LNCaP clone FGC (cell line): ENCODE data around the gene SH3BP5.

Experiments used
- DNase-seq: peaks from one replicate; pipeline ENCODE4 v3.0.0-alpha.2; 2011; ENCODE audit warnings: low read depth
- H3K4me3 ChIP-seq: 2 replicates; pipeline ENCODE4 v1.5.1; 2011; ENCODE audit warnings: mild to moderate bottlenecking, low read depth, low read length, control low read depth
- CTCF ChIP-seq: IDR thresholded peaks from 2 replicates; pipeline ENCODE4 v1.5.1; 2012; ENCODE audit warnings: mild to moderate bottlenecking; ENCODE audit not compliant: control insufficient read depth, insufficient read depth; ENCODE audit errors: extremely low read depth

SH3BP5 gene

GRCh38 chr3:15309662-15310335 is 22.6 kb downstream of the SH3BP5 start:
- H3K4me3 ChIP-seq: no peak overlapping the region
- DNase-seq: no peak
- TF ChIP-seq CTCF: no peak

- H3K4me3 ChIP-seq: no peak overlapping the region
- TF ChIP-seq CTCF: no peak
- DNase-seq: no peak
These were observed 24.8 kb downstream of the SH3BP5 start for GRCh38 chr3:15307580-15307979.

DNA sequence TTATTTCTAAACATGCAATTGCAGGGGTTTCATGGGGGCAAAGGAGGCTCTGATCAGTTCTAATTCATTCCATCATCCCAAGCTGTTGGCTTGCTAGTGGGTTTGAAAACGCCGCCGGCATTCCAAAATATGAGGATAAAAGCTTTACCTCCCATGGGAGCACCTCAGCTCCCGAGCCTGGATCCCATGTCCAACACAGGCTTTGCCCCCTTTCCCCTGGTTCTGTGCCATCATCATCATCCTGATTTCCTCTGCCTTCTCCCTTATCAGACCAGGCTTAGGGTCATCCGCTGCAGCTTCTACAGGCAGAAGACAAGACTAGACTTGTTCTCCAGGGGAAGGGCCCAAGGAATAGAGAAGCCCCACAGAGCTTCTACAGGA is 25.4 kb downstream of the SH3BP5 start:
- no peak for DNase-seq
- no peak for TF ChIP-seq CTCF
- H3K4me3 ChIP-seq: no peak overlapping the region

DNA sequence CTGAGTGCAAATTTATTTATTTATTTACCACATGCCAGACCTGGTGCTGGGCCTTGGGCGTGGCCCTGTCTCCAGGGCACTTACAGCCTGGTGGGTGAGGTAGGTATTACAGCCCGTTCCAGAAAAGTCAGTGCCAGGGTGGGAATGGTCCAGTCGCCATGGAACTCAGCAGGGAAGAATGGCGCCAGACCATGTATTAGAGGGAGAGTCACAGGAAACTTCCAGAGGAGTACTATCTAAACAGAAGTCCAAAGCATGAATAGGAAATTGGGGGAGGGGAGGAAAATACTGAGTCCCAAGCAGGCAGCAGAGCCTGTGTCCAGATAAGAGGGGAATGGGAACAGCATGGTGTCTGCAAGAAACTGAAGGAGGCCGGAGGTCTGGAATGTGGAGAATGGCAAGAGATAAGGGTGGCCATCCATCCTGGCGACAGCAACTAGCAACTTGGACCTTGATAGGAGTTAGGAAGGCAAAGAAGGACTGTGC is 27.0 kb downstream of the SH3BP5 start:
- no peak for DNase-seq
- no peak for TF ChIP-seq CTCF
- no peak overlapping the region for H3K4me3 ChIP-seq

DNA sequence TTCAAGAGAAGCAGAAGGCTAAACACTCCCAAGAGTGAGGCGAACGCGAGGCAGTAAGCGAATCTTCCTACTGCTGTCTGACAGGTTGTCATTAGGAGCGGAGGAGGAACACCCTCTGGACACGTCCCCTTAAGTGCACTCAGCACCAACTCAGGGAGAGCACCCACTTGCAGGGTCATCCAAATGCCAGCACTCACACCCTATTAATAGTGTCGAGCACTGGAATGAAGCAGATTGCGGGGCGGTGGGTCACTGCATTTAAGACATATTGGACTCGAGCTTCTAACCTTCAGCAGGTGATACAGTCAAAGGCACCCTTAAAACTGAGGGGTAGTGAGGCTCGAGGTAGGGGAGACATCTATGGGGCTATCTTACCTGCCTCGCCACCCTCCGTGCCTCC is 28.7 kb downstream of the SH3BP5 start:
- DNase-seq: no peak
- no peak for TF ChIP-seq CTCF

GRCh38 chr3:15303216-15303615 is 29.2 kb downstream of the SH3BP5 start:
- no peak for DNase-seq
- no peak overlapping the region for H3K4me3 ChIP-seq
- no peak for TF ChIP-seq CTCF

More for the DNA sequence above, 28.7 kb downstream of the SH3BP5 start:
- no peak overlapping the region for H3K4me3 ChIP-seq

- no peak for TF ChIP-seq CTCF
- no peak for DNase-seq
- no peak overlapping the region for H3K4me3 ChIP-seq
These were observed 30.6 kb downstream of the SH3BP5 start for GRCh38 chr3:15301761-15302160.
